ENCODE results near the gene FBXO7.
"Not testable (repeated sequence)": the region's sequence is repeated elsewhere in the genome, so short reads cannot be mapped to it uniquely, and the experiment has no call there.

- not testable (repeated sequence) for TF ChIP-seq POLR2A, CTCF (IDR thresholded peaks at IDR 0.05)
Observed at GRCh38 chr22:32478552-32478951, 3.9 kb downstream of the FBXO7 start.

All from heart left ventricle (tissue), 13 donors.